Transverse colon (tissue), 4 donors: ENCODE results near the gene ZNF784. TPM values are rescaled to one million over a fixed set of nuclear protein-coding genes. Genes with fewer than 3 reads are reported as not detected.

Experiments used
- DNase-seq: peaks from one replicate; pipeline ENCODE4 v3.0.0-alpha.2; 2019
- H3K27ac ChIP-seq, 4 donors: fragments of 200-600 bp; sonication (generic); 2 replicates each; pipeline ENCODE4 v1.5.1; 2016 to 2018; ENCODE audit warnings: inconsistent platforms in 4 of 4
- H3K27me3 ChIP-seq: fragments of 200-600 bp; sonication (generic); 2 replicates; pipeline ENCODE4 v1.5.1; 2017; ENCODE audit warnings: inconsistent platforms
- H3K36me3 ChIP-seq, 4 donors: fragments of 200-600 bp; sonication (generic); 2 replicates each; pipeline ENCODE4 v1.5.1; 2017 to 2019; ENCODE audit warnings: inconsistent platforms in 4 of 4
- H3K4me1 ChIP-seq, 4 donors: fragments of 200-600 bp; sonication (generic); 2 replicates each; pipeline ENCODE4 v1.5.1; 2017 to 2020; ENCODE audit warnings: inconsistent platforms in 4 of 4
- H3K4me3 ChIP-seq, 4 donors: fragments of 200-600 bp; sonication (generic); 1 replicate in 1 of 4; 2 replicates in 3 of 4; pipeline versions ENCODE4 v1.5.1 to v1.6.1; 2017 to 2019; ENCODE audit warnings: inconsistent platforms in 4 of 4
- H3K9me3 ChIP-seq, 2 donors: fragments of 200-600 bp; sonication (generic); 2 replicates each; pipeline ENCODE4 v1.5.1; 2017 to 2019; ENCODE audit warnings: inconsistent platforms in 2 of 2
- EP300 ChIP-seq: sonication (generic); formaldehyde crosslinking; IDR thresholded peaks from one replicate; pipeline ENCODE4 v1.6.1; 2017; ENCODE audit warnings: antibody characterized with exemption, low read depth
- POLR2A ChIP-seq: fragments of 450-650 bp; IDR thresholded peaks from one replicate; pipeline ENCODE4 v1.6.1; 2016; ENCODE audit warnings: antibody characterized with exemption, mild to moderate bottlenecking, moderate library complexity
- POLR2AphosphoS5 ChIP-seq, 3 donors: sonication (generic); formaldehyde crosslinking; IDR thresholded peaks; one replicate each; pipeline ENCODE4 v1.6.1; 2016; ENCODE audit warnings: antibody characterized with exemption in 3 of 3
- WGBS, 2 donors: methylation state at CpG; one replicate each; pipeline ENCODE4 v1.1.5; 2018; ENCODE audit warnings: low coverage in 1 of 2; 5-methylcytosine and 5-hydroxymethylcytosine counted together
- in situ Hi-C, 4 donors: fragments of 200-750 bp; cut with MboI; loops; one replicate each; pipeline versions ENCODE4 v1.15.0 to v1.15.1; 2017; ENCODE audit warnings: low sequenced_read_pairs in 3 of 4, low pct_ligation_motif_present in 1 of 4, low pct_unique_long_range_greater_than_20kb in 1 of 4
- intact Hi-C: fragments of 100-400 bp; cut with DNase I; formaldehyde crosslinking; loops from one replicate; pipeline ENCODE4 v1.15.1; 2023; ENCODE audit warnings: low total_unique reads
- total RNA-seq, 4 donors: library from RNA; depleted of rRNA; stranded (reverse); fragments of >200 nt; gene quantifications; one replicate each; pipeline ENCODE4 v1.1.0, GENCODE V29; 2016
- TF ChIP-seq, protein P1 (sequence below), 5 experiments: fragments of 200-600 bp in 3 of 5; fragments of 450-650 bp in 2 of 5; sonication (generic) in 3 of 5; IDR thresholded peaks; 1 replicate in 2 of 5; 2 replicates in 3 of 5; pipeline ENCODE4 v1.5.1; 2016 to 2017; ENCODE audit warnings: antibody characterized with exemption in 5 of 5, inconsistent platforms in 3 of 5, mild to moderate bottlenecking in 2 of 5, moderate library complexity in 1 of 5

The ZNF784 gene, protein sequence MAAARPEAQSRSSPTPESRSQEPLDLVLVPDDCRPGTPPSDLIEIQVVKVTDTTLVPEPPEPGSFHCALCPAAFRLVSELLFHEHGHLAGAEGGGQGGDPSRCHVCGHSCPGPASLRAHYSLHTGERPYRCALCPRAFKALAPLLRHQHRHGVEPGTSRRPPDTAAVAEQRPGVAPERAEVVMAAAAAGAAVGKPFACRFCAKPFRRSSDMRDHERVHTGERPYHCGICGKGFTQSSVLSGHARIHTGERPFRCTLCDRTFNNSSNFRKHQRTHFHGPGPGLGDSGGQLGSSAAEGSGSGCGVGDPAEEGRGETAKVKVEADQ
- total RNA-seq, result 10 to 100 TPM; 11.1 to 27.7 (median 14.5) TPM

DNA sequence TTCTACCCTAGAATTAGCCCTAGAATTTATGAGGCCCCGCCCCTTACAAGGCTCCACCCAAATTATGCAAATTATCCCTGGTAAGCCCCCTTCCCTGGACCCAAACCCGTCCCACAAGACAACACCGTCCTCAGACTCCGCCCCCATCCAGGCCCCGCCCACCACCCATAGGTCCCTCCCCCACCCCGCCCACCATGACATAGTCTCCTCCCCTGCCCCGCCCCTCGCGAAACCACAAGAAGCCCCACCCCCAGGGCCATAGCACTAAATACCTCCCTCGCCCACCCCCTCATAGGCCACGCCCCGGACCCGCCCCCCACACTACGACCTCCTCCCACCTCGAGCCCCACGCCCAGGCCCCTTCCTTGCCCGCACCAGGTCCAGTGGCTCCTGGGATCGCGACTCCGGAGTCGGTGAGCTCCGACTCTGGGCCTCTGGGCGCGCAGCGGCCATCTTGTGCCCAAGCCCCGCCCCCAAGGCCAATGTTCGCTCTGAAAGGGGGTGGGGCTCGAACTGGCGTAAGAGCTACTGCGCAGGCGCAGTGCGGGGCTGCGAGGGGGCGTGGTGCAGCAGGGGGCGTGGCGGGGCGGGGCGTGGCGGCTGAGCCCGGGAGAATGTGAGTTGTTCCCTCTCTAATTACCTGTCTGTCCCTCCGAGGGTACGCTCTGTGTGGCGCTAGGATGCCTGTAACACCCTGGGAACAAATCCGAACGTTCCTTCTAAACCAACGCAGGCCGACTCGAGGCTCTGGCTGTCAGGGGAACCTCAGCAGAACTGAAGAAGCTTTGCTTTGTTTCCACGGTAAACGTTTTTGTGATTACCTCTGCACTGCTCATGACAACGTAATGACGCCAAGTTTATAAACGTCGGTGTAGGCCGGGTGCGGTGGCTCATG is at the start of gene ZNF784:
Gene ZNF784, minus strand, starts transcription at position 458 of the 895 bp plus-strand sequence. Its CDS starts 5 bp downstream, at position 453.
- TF ChIP-seq, protein P1, sequence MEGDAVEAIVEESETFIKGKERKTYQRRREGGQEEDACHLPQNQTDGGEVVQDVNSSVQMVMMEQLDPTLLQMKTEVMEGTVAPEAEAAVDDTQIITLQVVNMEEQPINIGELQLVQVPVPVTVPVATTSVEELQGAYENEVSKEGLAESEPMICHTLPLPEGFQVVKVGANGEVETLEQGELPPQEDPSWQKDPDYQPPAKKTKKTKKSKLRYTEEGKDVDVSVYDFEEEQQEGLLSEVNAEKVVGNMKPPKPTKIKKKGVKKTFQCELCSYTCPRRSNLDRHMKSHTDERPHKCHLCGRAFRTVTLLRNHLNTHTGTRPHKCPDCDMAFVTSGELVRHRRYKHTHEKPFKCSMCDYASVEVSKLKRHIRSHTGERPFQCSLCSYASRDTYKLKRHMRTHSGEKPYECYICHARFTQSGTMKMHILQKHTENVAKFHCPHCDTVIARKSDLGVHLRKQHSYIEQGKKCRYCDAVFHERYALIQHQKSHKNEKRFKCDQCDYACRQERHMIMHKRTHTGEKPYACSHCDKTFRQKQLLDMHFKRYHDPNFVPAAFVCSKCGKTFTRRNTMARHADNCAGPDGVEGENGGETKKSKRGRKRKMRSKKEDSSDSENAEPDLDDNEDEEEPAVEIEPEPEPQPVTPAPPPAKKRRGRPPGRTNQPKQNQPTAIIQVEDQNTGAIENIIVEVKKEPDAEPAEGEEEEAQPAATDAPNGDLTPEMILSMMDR (IDR thresholded peaks at IDR 0.05), result no peak
- TF ChIP-seq POLR2AphosphoS5 (IDR thresholded peaks at IDR 0.05) (peak; percentile 63 to 76 (median 71)), EP300 (no peak), POLR2A (peak; percentile 77)
- 3% methylated on average over 30 of the region's 56 CpGs; no CpG with 5 or more reads in 1 of the 2 donors for WGBS, 2 donors
- H3K27me3 ChIP-seq, result no peaks in the 10 kb centered on the region
- peaks cover 0 to 14% (median 6%) of the 10 kb centered on the region in 4 donors for H3K4me1 ChIP-seq
- peak; percentile 95 for DNase-seq
- no peaks in the 10 kb centered on the region for H3K9me3 ChIP-seq
- peak within 1 kb of the TSS; percentile 42 to 74 (median 61) for H3K4me3 ChIP-seq
- peaks cover 0 to 5% (median 1%) of the 10 kb centered on the region in 4 donors for H3K36me3 ChIP-seq
- intact Hi-C loops (no loop called here), in situ Hi-C loops (loop anchor here in 1 of 4 donors (10.0 kb wide), 1 partner anchor 110 kb away; no protein-coding TSS in a partner anchor)
- peak within 1 kb of the TSS; percentile 90 to 98 (median 94) for H3K27ac ChIP-seq

DNA sequence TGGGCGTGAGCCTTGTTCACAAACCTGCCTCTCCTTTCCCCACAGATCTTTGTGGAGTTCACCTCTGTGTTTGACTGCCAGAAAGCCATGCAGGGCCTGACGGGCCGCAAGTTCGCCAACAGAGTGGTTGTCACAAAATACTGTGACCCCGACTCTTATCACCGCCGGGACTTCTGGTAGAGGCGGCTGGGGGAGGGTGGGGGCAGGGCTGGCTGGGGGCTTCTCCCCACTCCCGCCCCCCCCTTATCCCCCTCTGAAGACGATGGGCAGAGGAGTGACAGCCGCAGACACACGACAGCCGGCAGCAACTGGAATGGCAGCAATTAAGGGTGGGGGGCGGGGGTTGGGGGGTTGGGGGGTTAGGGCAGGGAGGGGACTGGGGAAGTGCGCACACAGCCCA is 49.5 kb upstream of the ZNF784 start:
- DNase-seq, result no peak
- H3K4me3 ChIP-seq, result no peak overlapping the region
- intact Hi-C loops, result no loop called here
- H3K36me3 ChIP-seq, result peaks cover 0 to 27% (median 10%) of the 10 kb centered on the region in 4 donors
- H3K27me3 ChIP-seq, result no peaks in the 10 kb centered on the region
- H3K4me1 ChIP-seq, result peaks cover 22 to 43% (median 32%) of the 10 kb centered on the region in 4 donors
- H3K27ac ChIP-seq, result peak overlapping the region in 3 of 4 donors; percentile 95 to 99 (median 95)
- no peaks in the 10 kb centered on the region for H3K9me3 ChIP-seq
- 71% methylated on average over 15 of the region's 15 CpGs; no CpG with 5 or more reads in 1 of the 2 donors for WGBS, 2 donors
- TF ChIP-seq POLR2AphosphoS5 (IDR thresholded peaks at IDR 0.05) (no peak), POLR2A (no peak), EP300 (no peak)
- TF ChIP-seq, protein P1 (IDR thresholded peaks at IDR 0.05), result no peak
- in situ Hi-C loops, result no loop called here

DNA sequence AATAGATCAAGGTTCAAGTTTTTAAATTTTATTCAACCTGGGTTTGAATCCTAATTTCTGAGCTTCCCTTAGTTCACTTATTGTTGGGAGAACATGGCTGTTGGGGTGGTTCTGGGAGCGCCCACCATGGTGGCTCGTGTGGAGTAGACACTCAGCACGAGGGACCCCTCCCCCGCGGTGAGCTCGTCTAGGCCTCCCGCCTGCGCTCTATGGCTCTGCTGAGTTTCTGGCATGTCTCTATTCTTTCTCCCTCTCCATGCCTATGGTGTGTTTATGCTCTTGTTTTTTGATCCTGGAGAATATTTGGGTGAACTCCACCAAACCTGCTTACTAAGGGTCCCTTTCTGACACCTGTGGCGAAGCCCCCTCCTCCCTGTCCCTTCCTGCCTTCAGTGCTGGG is 49.1 kb upstream of the ZNF784 start:
- WGBS, 2 donors, result 81 to 83% methylated on average over 2 to 9 of the region's 9 CpGs
- peaks cover 22 to 40% (median 30%) of the 10 kb centered on the region in 4 donors for H3K4me1 ChIP-seq

More for the DNA sequence above, 49.1 kb upstream of the ZNF784 start:
- in situ Hi-C loops, result no loop called here
- Histone ChIP-seq H3K27ac (peak overlapping the region in 1 of 4 donors; percentile 95), H3K36me3 (peaks cover 0 to 27% (median 11%) of the 10 kb centered on the region in 4 donors), H3K27me3 (no peaks in the 10 kb centered on the region), H3K9me3 (no peaks in the 10 kb centered on the region), H3K4me3 (no peak overlapping the region)
- intact Hi-C loops, result no loop called here
- TF ChIP-seq, protein P1 (IDR thresholded peaks at IDR 0.05), result no peak
- TF ChIP-seq POLR2AphosphoS5 (IDR thresholded peaks at IDR 0.05), result no peak
- TF ChIP-seq POLR2A, result no peak
- no peak for TF ChIP-seq EP300
- DNase-seq, result no peak
